ENCODE data around the gene CTNND1. TPM values are rescaled to one million over a fixed set of nuclear protein-coding genes. Genes with fewer than 3 reads are reported as not detected.

CTNND1 gene
- polyA plus RNA-seq, 1 donor from 2014 or later, result 70.3 TPM

- Histone ChIP-seq H3K27ac (ENCODE audit: low read length) (no peak overlapping the region), H3K27me3 (ENCODE audit: insufficient read depth, low read depth, low read length) (no peaks in the 10 kb centered on the region), H3K4me3 (ENCODE audit: low read length) (no peak overlapping the region), H2AFZ (ENCODE audit: low read depth, low read length) (no peak overlapping the region), H3K9me2 (ENCODE audit: insufficient read depth, low read length) (no peaks in the 10 kb centered on the region), H3K79me2 (replicated peaks; ENCODE audit: insufficient read depth, low read length) (no peaks in the 10 kb centered on the region), H3K36me3 (ENCODE audit: insufficient read depth, low read length) (peaks cover 33% of the 10 kb centered on the region), H3K4me2 (ENCODE audit: low read length) (no peak overlapping the region), H4K20me1 (ENCODE audit: insufficient read depth) (no peaks in the 10 kb centered on the region), H3K9ac (ENCODE audit: low read length) (no peak overlapping the region), H3F3A (ENCODE audit: insufficient read depth, low read length, poor library complexity, severe bottlenecking) (no peaks in the 10 kb centered on the region), H3K9me3 (ENCODE audit: low read length) (no peaks in the 10 kb centered on the region)
- TF ChIP-seq REST (IDR thresholded peaks at IDR 0.05; ENCODE audit: borderline replicate concordance) (no peak), TAF1 (IDR thresholded peaks at IDR 0.05; ENCODE audit: low read depth) (no peak)
These were observed 51.0 kb downstream of the CTNND1 start for GRCh38 chr11:57812634-57813033.

GRCh38 chr11:57815476-57815875, 53.9 kb downstream of the CTNND1 start:
- H3K36me3 ChIP-seq (ENCODE audit: insufficient read depth, low read length), result peaks cover 25% of the 10 kb centered on the region

GRCh38 chr11:57815877-57816276, 54.3 kb downstream of the CTNND1 start:
- H3K4me3 ChIP-seq (ENCODE audit: low read length), result no peak overlapping the region
- no peaks in the 10 kb centered on the region for H3K27me3 ChIP-seq (ENCODE audit: insufficient read depth, low read depth, low read length)
- no peaks in the 10 kb centered on the region for H3K9me2 ChIP-seq (ENCODE audit: insufficient read depth, low read length)
- no peak overlapping the region for H3K27ac ChIP-seq (ENCODE audit: low read length)
- no peak overlapping the region for H3K9ac ChIP-seq (ENCODE audit: low read length)
- no peaks in the 10 kb centered on the region for H4K20me1 ChIP-seq (ENCODE audit: insufficient read depth)
- H3K4me2 ChIP-seq (ENCODE audit: low read length), result no peak overlapping the region
- no peaks in the 10 kb centered on the region for H3K9me3 ChIP-seq (ENCODE audit: low read length)
- H2AFZ ChIP-seq (ENCODE audit: low read depth, low read length), result no peak overlapping the region
- no peaks in the 10 kb centered on the region for H3F3A ChIP-seq (ENCODE audit: insufficient read depth, low read length, poor library complexity, severe bottlenecking)
- H3K36me3 ChIP-seq (ENCODE audit: insufficient read depth, low read length), result peaks cover 25% of the 10 kb centered on the region
- H3K79me2 ChIP-seq (replicated peaks; ENCODE audit: insufficient read depth, low read length), result no peaks in the 10 kb centered on the region
- no peak for TF ChIP-seq POLR2AphosphoS5 (IDR thresholded peaks at IDR 0.05)
- TF ChIP-seq TAF1 (IDR thresholded peaks at IDR 0.05; ENCODE audit: low read depth), result no peak
- TF ChIP-seq EZH2 (IDR thresholded peaks at IDR 0.05; ENCODE audit: borderline replicate concordance, insufficient read depth, low read length, poor library complexity, severe bottlenecking), result no peak
- no peak for TF ChIP-seq SMC3 (conservative IDR thresholded peaks at IDR 0.05; ENCODE audit: poor library complexity)
- TF ChIP-seq CTCF (IDR thresholded peaks at IDR 0.05; ENCODE audit: poor library complexity, severe bottlenecking), result no peak
- TF ChIP-seq EP300 (conservative IDR thresholded peaks at IDR 0.05; ENCODE audit: poor library complexity, severe bottlenecking), result no peak
- no peak for TF ChIP-seq MXI1 (conservative IDR thresholded peaks at IDR 0.05; ENCODE audit: poor library complexity, severe bottlenecking)

More at GRCh38 chr11:57815476-57815875, 53.9 kb downstream of the CTNND1 start:
- no peak overlapping the region for H3K27ac ChIP-seq (ENCODE audit: low read length)
- no peak overlapping the region for H3K4me2 ChIP-seq (ENCODE audit: low read length)
- H3K4me3 ChIP-seq (ENCODE audit: low read length), result no peak overlapping the region
- no peaks in the 10 kb centered on the region for H3K9me2 ChIP-seq (ENCODE audit: insufficient read depth, low read length)
- no peaks in the 10 kb centered on the region for H3K79me2 ChIP-seq (replicated peaks; ENCODE audit: insufficient read depth, low read length)
- H3K9ac ChIP-seq (ENCODE audit: low read length), result no peak overlapping the region
- no peak for TF ChIP-seq EZH2 (IDR thresholded peaks at IDR 0.05; ENCODE audit: borderline replicate concordance, insufficient read depth, low read length, poor library complexity, severe bottlenecking)
- TF ChIP-seq MXI1 (conservative IDR thresholded peaks at IDR 0.05; ENCODE audit: poor library complexity, severe bottlenecking), result no peak
- TF ChIP-seq POLR2AphosphoS5 (IDR thresholded peaks at IDR 0.05), result no peak
- no peak for TF ChIP-seq CTCF (IDR thresholded peaks at IDR 0.05; ENCODE audit: poor library complexity, severe bottlenecking)
- TF ChIP-seq RAD21 (conservative IDR thresholded peaks at IDR 0.05), result no peak
- H3K9me3 ChIP-seq (ENCODE audit: low read length), result no peaks in the 10 kb centered on the region
- no peak overlapping the region for H2AFZ ChIP-seq (ENCODE audit: low read depth, low read length)
- H3F3A ChIP-seq (ENCODE audit: insufficient read depth, low read length, poor library complexity, severe bottlenecking), result no peaks in the 10 kb centered on the region
- H4K20me1 ChIP-seq (ENCODE audit: insufficient read depth), result no peaks in the 10 kb centered on the region
- no peaks in the 10 kb centered on the region for H3K27me3 ChIP-seq (ENCODE audit: insufficient read depth, low read depth, low read length)

Measured in neural cell (in vitro differentiated cells).